Breast epithelium (tissue), 4 donors: ENCODE results near the gene UBXN11. TPM values are rescaled to one million over a fixed set of nuclear protein-coding genes. Genes with fewer than 3 reads are reported as not detected.

ENCODE experiments used
- DNase-seq, 2 donors: peaks; one replicate each; pipeline ENCODE4 v3.0.0-alpha.2; 2019; ENCODE audit warnings: low spot score in 2 of 2
- H3K27ac ChIP-seq, 2 donors: fragments of 200-600 bp; sonication (generic) in 1 of 2; one replicate each; pipeline ENCODE4 v1.5.1; 2016 to 2019; ENCODE audit warnings: mild to moderate bottlenecking in 1 of 2
- H3K27me3 ChIP-seq, 2 donors: fragments of 200-600 bp; sonication (generic) in 1 of 2; one replicate each; pipeline versions ENCODE4 v1.5.1 to v1.6.0; 2017 to 2019; ENCODE audit warnings: control low read depth in 1 of 2, mild to moderate bottlenecking in 1 of 2
- H3K36me3 ChIP-seq: fragments of 200-600 bp; one replicate; pipeline ENCODE4 v1.5.1; 2019
- H3K4me1 ChIP-seq, 2 donors: fragments of 200-600 bp; sonication (generic); one replicate each; pipeline ENCODE4 v1.5.1; 2016 to 2019; ENCODE audit warnings: control low read depth in 1 of 2
- H3K4me3 ChIP-seq, 3 donors: fragments of 200-600 bp; sonication (generic); 1 replicate in 2 of 3; 2 replicates in 1 of 3; pipeline ENCODE4 v1.5.1; 2016 to 2019; ENCODE audit warnings: mild to moderate bottlenecking in 3 of 3, moderate library complexity in 2 of 3
- H3K9me3 ChIP-seq, 2 donors: fragments of 200-600 bp; sonication (generic) in 1 of 2; one replicate each; pipeline ENCODE4 v1.5.1; 2016 to 2019; ENCODE audit warnings: control low read depth in 1 of 2
- CTCF ChIP-seq, 3 donors: fragments of 450-650 bp; IDR thresholded peaks; one replicate each; pipeline ENCODE4 v1.5.1; 2016 to 2017; ENCODE audit warnings: antibody characterized with exemption in 3 of 3, mild to moderate bottlenecking in 3 of 3, moderate library complexity in 3 of 3
- POLR2A ChIP-seq: fragments of 450-650 bp; IDR thresholded peaks from one replicate; pipeline ENCODE4 v1.6.1; 2016; ENCODE audit warnings: antibody characterized with exemption, mild to moderate bottlenecking, moderate library complexity
- POLR2AphosphoS5 ChIP-seq, 3 donors: sonication (generic); formaldehyde crosslinking; IDR thresholded peaks; one replicate each; pipeline ENCODE4 v1.6.1; 2017; ENCODE audit warnings: antibody characterized with exemption in 3 of 3
- intact Hi-C: fragments of 100-400 bp; cut with DNase I; formaldehyde crosslinking; loops from one replicate; pipeline ENCODE4 v1.15.1; 2023; ENCODE audit warnings: low total_unique reads
- total RNA-seq, 3 donors: library from RNA; depleted of rRNA; stranded (reverse); fragments of >200 nt; gene quantifications; one replicate each; pipeline ENCODE4 v1.1.0, GENCODE V29; 2016

Gene UBXN11
- total RNA-seq, 3 donors from 2014 or later, result 15.0 to 25.5 (median 24.9) TPM

- H3K36me3 ChIP-seq, result no peaks in the 10 kb centered on the region
- no peak for TF ChIP-seq POLR2A
- no peak for TF ChIP-seq CTCF (IDR thresholded peaks at IDR 0.05)
- TF ChIP-seq POLR2AphosphoS5 (IDR thresholded peaks at IDR 0.05), result no peak
- no peak overlapping the region for H3K4me3 ChIP-seq
- H3K27me3 ChIP-seq, result no peaks in the 10 kb centered on the region
- H3K27ac ChIP-seq, result no peak overlapping the region
- H3K4me1 ChIP-seq, result peaks cover 0 to 4% of the 10 kb centered on the region in 2 donors
- intact Hi-C loops, result loop anchor here (5.0 kb wide), 1 partner anchor 44 kb away; no protein-coding TSS in a partner anchor
- no peak for DNase-seq
- H3K9me3 ChIP-seq, result no peaks in the 10 kb centered on the region
Measured at GRCh38 chr1:26320896-26321295, 14.5 kb upstream of the UBXN11 start.

GRCh38 chr1:26318338-26319064 lies 12.1 kb upstream of the UBXN11 start:
- H3K27ac ChIP-seq, result no peak overlapping the region
- no peak for TF ChIP-seq POLR2A
- no peak for TF ChIP-seq POLR2AphosphoS5 (IDR thresholded peaks at IDR 0.05)
- TF ChIP-seq CTCF (IDR thresholded peaks at IDR 0.05), result no peak
- intact Hi-C loops, result no loop called here

GRCh38 chr1:26317612-26318337 lies 11.3 kb upstream of the UBXN11 start, which contains the start of gene CD52:
Gene CD52 (plus strand): TSS chr1:26317958. CDS start chr1:26318018, 60 bp downstream.
- Histone ChIP-seq H3K9me3 (no peaks in the 10 kb centered on the region), H3K36me3 (no peaks in the 10 kb centered on the region), H3K27ac (no peak within 1 kb of the TSS), H3K4me3 (peak within 1 kb of the TSS in 2 of 3 donors; percentile 13 to 22), H3K27me3 (no peaks in the 10 kb centered on the region), H3K4me1 (peaks cover 0 to 4% of the 10 kb centered on the region in 2 donors)
- no peak for DNase-seq
- intact Hi-C loops, result no loop called here
- no peak for TF ChIP-seq POLR2A
- TF ChIP-seq POLR2AphosphoS5 (IDR thresholded peaks at IDR 0.05), result no peak
- no peak for TF ChIP-seq CTCF (IDR thresholded peaks at IDR 0.05)

More at GRCh38 chr1:26318338-26319064, 12.1 kb upstream of the UBXN11 start:
- H3K4me1 ChIP-seq, result peaks cover 0 to 4% of the 10 kb centered on the region in 2 donors
- H3K27me3 ChIP-seq, result no peaks in the 10 kb centered on the region
- H3K36me3 ChIP-seq, result no peaks in the 10 kb centered on the region
- no peak for DNase-seq
- no peaks in the 10 kb centered on the region for H3K9me3 ChIP-seq
- H3K4me3 ChIP-seq, result peak overlapping the region in 2 of 3 donors; percentile 13 to 22

GRCh38 chr1:26317146-26317545 lies 10.7 kb upstream of the UBXN11 start:
- TF ChIP-seq POLR2A (no peak), CTCF (IDR thresholded peaks at IDR 0.05) (no peak), POLR2AphosphoS5 (IDR thresholded peaks at IDR 0.05) (no peak)
- H3K4me1 ChIP-seq, result peaks cover 0 to 4% of the 10 kb centered on the region in 2 donors
- DNase-seq, result no peak
- H3K36me3 ChIP-seq, result no peaks in the 10 kb centered on the region
- no peak overlapping the region for H3K27ac ChIP-seq
- no peak overlapping the region for H3K4me3 ChIP-seq
- H3K27me3 ChIP-seq, result no peaks in the 10 kb centered on the region
- intact Hi-C loops, result no loop called here
- no peaks in the 10 kb centered on the region for H3K9me3 ChIP-seq
